HG02763 (cell line): Measurements from ENCODE around the gene HYAL2.

Experiments used
- ATAC-seq: cut with Tn5 transposase; IDR thresholded peaks from one replicate; pipeline ENCODE4 v1.9.1; 2021; ENCODE audit warnings: mild to moderate bottlenecking, moderate library complexity; ENCODE audit not compliant: unreplicated experiment

Gene HYAL2

GRCh38 chr3:50331364-50331907, 8.9 kb upstream of the HYAL2 start:
- no peak for ATAC-seq

- no peak for ATAC-seq
Observed at GRCh38 chr3:50330330-50330729, 7.8 kb upstream of the HYAL2 start.

- peak; percentile 84 for ATAC-seq
Observed at GRCh38 chr3:50327943-50328691, 5.6 kb upstream of the HYAL2 start, which contains the start of gene TUSC2. TUSC2 (minus strand) TSS chr3:50328223; CDS start chr3:50328099, 124 bp downstream.

- ATAC-seq = no peak
Observed at GRCh38 chr3:50327129-50327528, 4.6 kb upstream of the HYAL2 start.

GRCh38 chr3:50326182-50326541, 3.6 kb upstream of the HYAL2 start:
- no peak for ATAC-seq

GRCh38 chr3:50325497-50326181, 3.1 kb upstream of the HYAL2 start:
- ATAC-seq = no peak

GRCh38 chr3:50325113-50325480, 2.6 kb upstream of the HYAL2 start:
- no peak for ATAC-seq

- ATAC-seq = no peak
Observed at GRCh38 chr3:50324351-50325112, 2.0 kb upstream of the HYAL2 start.

- no peak for ATAC-seq
Observed at GRCh38 chr3:50323614-50324199, 1.2 kb upstream of the HYAL2 start.

GRCh38 chr3:50323092-50323600, 601 bp upstream of the HYAL2 start:
- no peak for ATAC-seq

GRCh38 chr3:50322115-50322385, 495 bp downstream of the HYAL2 start:
- no peak for ATAC-seq

GRCh38 chr3:50321336-50322114, 1.0 kb downstream of the HYAL2 start:
- ATAC-seq = peak; percentile 82

- ATAC-seq = peak; percentile 51
Observed at GRCh38 chr3:50320853-50321335, 1.7 kb downstream of the HYAL2 start.

GRCh38 chr3:50319894-50320625, 2.5 kb downstream of the HYAL2 start:
- ATAC-seq = no peak

GRCh38 chr3:50319181-50319893, 3.2 kb downstream of the HYAL2 start:
- no peak for ATAC-seq

- ATAC-seq = no peak
Observed at GRCh38 chr3:50318615-50319014, 3.9 kb downstream of the HYAL2 start.

- no peak for ATAC-seq
Observed at GRCh38 chr3:50318163-50318562, 4.4 kb downstream of the HYAL2 start.

- no peak for ATAC-seq
Observed at GRCh38 chr3:50317300-50317699, 5.2 kb downstream of the HYAL2 start.
